Inflammatory macrophage (primary cell): ENCODE results near the gene ABCG5.

ENCODE experiments used
- DNase-seq, 2 donors: peaks; one replicate each; pipeline ENCODE4 v3.0.0-alpha.2; 2020 to 2022
- total RNA-seq, 18 experiments: gene quantifications; one replicate each; lab custom pipeline; 2026; ENCODE audit warnings: mixed read lengths in 6 of 18, inconsistent platforms in 2 of 18; lab: John Stamatoyannopoulos, UW

The ABCG5 gene
- 0 to 0.06 (median 0) reads per million in 18 experiments for total RNA-seq

DNA sequence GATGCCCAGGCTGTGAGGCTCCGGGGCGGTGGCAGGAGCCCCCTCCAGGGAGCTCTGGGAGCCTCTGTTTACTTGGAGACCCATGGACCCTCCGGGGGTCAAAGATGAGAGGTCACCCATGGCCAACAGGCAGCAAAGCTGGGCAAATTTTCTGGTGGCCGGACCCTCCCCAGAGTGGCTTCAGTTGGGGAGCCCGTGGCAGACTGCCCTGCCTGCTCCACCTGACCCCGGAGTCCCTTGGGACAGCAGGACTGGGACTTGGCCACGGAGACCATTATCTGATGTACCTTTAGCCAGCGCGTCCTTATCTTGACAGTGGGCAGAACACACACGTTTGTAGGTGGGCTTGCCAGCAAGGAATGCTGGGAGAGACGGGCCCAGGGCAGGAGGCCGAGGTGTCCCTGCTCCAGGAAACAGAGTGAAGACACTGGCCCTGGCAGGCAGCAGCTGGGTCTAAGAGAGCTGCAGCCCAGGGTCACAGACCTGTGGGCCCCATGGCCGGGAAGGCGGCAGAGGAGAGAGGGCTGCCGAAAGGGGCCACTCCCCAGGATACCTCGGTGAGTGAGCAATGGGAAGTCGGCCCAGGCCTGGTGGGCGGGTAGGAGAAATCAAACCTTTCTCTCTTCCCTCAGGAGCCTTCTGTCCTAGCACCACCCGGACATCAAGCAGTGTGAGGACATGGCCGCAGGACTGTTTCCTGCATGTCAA is at the start of gene ABCG5, which contains the start of gene ABCG8:
ABCG5 (minus strand) TSS at position 280 of the 708 bp plus-strand sequence; CDS start at position 120, 160 bp downstream.
ABCG8 (plus strand) TSS at position 412 of the 708 bp plus-strand sequence; CDS start at position 495, 83 bp downstream.
- DNase-seq: no peak

GRCh38 chr2:43887176-43887575 is 48.5 kb upstream of the ABCG5 start:
- no peak for DNase-seq

DNA sequence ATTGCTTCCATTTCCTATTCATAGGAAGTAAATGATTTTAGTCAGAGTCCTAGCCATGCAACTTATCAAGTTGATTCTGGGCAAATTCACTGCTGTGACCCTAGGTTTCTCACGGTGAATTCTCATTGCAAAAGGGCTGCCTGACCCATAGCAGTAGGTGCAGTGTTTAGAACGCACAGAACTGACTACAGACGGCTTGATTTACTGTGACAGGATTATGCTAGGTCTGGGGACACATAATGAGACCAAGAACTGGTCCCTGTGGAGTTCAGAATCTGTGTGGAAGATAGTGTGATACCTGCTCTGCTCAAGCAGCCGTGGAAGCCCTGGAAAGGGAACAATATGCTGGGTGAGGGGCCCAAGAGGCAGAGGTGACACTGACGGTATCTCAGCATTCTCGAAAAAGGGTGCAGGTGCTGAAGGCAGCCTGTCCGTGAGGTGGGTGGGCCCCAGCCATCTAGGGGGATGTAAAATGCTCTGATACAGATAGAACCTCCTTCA is 46.5 kb upstream of the ABCG5 start:
- DNase-seq: no peak

- no peak for DNase-seq
These were observed 46.0 kb upstream of the ABCG5 start for GRCh38 chr2:43884689-43885088.

GRCh38 chr2:43882312-43882711 is 43.7 kb upstream of the ABCG5 start:
- DNase-seq: no peak

- DNase-seq: no peak
These were observed 42.3 kb upstream of the ABCG5 start for GRCh38 chr2:43880952-43881351.

GRCh38 chr2:43880471-43880870 is 41.8 kb upstream of the ABCG5 start:
- no peak for DNase-seq

DNA sequence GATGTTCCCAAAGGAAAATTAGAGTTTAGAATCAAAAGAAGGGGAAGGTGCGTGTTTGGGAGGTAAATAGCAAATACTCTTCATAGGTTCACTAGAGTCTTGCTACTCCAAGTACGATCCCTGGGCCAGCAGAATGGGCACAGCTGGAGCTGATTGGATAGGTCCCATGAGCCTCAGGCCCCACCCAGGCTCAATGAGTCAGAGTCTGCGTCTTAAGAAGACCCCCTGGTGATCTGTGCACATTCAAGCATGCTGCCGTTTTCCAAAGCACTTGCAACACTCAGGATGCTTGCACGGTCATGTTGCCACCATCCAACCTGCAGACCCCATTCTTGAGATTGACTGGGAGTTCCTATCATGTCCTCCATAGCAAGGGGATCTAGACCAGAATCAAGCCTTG is 40.6 kb upstream of the ABCG5 start:
- DNase-seq: no peak

- DNase-seq: peak; percentile 47 to 49
These were observed 39.3 kb upstream of the ABCG5 start for GRCh38 chr2:43877782-43878464.

DNA sequence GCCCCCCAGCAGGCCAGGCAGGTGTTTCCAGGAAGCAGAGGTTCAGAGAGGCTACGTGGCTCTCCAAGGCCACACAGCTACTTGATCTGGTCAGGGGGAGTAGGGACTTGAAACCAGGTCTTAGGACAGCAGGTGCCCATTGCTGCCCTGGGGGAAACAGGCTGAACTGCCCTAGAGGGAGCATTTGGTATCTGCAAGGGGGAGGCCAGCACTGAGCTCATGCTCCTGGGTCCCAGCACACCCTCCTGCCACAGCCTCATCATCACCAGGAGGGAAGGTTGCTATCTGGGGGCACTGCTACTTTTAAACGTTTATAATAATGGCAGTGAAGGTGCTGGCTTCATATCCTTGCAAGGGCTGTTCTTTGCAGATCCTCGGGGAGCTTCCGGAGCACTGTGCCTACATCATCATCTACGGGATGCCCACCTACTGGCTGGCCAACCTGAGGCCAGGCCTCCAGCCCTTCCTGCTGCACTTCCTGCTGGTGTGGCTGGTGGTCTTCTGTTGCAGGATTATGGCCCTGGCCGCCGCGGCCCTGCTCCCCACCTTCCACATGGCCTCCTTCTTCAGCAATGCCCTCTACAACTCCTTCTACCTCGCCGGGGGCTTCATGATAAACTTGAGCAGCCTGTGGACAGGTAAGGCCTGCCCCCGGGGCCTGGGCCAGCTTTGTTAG is 36.3 kb upstream of the ABCG5 start:
- no peak for DNase-seq

DNA sequence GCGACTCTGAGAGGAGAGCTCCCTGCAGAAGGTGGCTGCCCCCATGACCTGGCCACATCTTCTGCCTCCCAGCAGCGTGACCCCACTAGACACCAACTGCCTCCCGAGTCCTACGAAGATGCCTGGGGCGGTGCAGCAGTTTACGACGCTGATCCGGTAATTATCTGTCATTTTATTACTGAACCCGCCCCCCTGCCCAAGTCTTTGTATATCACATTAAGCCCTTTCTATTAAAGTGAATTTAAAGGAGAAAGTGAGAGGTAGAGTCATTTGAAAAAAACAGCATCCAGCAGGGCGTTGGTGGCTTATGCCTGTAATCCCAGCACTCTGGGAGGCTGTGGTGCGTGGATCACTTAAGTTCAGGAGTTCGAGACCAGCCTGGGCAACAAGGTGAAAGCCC is 33.5 kb upstream of the ABCG5 start:
- no peak for DNase-seq

DNA sequence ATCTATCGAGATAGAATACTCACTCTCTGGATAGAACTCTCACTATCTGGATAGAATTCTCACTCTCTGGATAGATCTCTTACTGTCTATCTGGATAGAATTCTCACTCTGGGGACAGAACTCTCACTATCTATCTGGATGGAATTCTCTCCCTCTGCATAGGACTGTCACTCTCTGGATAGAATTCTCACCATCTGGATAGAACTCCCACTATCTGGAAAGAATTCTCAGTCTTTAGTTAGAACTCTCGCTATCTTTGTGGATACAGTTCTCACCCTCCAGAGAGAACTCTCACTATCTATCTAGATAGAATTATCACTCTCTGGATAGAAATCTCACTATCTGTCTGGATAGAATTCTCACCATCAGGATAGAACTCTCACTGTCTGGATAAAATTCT is 16.7 kb upstream of the ABCG5 start:
- DNase-seq: no peak

DNA sequence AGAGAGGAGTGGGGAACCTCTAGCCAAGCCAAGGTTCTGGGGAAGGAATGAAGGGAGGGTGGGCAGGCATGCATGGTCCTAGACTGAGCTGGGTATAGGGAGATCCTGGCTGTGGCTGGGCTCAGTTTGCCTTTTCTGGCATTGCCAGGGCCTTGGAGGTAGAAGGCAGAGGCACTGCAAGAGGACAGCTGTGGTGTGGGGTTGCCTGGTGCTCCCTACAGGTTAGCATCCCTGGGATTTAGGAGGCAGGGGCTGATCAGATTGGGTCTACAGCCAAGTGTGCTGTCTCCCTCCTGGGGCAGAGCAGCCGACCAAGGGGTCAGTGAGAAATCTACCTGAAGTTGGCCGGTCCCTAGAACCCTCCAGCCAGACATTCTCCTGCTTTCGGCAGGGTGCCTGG is 16.0 kb upstream of the ABCG5 start:
- no peak for DNase-seq

DNA sequence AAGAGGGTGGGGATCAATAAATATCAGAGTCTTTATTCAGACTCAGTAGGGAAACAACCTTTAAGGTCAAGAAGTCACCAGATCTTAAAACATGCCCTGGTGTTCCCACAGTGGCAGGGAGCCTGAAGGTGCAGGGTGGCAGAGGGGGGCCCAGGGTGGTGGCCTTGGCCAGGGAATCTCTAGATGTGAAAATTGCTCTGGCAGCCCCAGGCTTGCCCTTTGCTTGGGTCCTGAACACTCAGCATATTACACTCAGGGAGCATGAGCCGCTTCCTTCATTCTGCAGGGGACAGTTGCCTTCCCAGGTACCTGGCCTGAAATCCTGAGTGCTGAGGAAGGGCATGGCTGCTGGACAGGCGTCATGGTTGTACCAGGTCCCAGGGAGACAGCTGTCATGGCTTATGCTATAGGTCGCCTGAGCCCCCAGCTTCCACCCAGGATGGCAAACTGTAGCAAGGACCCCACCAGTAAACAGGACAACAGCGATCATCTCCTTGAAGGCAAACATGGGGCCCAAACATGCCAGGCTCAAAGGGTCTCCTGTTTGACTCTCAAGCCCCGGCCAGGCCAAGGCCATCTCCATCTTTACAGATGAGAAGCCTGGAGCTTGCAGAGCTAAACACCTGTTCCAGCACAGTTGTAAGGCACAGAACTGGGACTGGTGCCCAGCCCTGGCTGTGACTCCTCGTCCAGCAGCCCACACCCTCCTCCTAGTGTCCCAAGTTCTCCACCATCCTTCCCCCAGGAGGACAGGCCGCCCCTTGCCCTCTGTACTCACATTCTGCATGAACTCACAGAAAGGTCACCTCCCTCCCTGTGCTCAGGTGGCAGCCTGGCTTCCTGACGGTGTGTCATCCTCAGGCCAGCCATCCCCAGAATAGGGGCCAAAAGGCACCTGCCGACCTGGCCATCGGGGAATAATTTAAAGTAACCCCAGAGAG is 14.8 kb upstream of the ABCG5 start:
- no peak for DNase-seq

GRCh38 chr2:43852196-43852730 is 13.6 kb upstream of the ABCG5 start:
- no peak for DNase-seq

GRCh38 chr2:43851011-43851980 is 12.7 kb upstream of the ABCG5 start:
- no peak for DNase-seq

- DNase-seq: no peak
These were observed 9.6 kb upstream of the ABCG5 start for GRCh38 chr2:43848214-43848613.

- no peak for DNase-seq
These were observed 7.6 kb upstream of the ABCG5 start for GRCh38 chr2:43846140-43846793.

- DNase-seq: no peak
These were observed 6.5 kb upstream of the ABCG5 start for GRCh38 chr2:43845181-43845580.

DNA sequence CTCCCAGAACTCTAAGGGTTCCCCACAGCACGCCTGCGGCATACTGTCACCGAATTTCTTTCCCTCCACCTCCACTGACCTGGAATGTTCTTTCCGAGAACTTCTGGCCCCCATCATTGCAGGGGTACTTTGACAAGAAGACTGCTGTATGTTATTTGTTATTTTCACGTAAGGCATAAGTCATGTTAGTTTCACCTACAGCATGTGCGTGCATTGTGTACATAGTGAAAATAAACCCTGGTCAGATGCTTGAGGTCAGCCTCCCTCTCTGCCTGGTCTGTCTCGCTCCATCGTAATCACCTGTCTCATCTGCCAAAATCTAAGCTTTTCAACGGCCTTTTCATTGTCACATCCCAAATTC is 4.2 kb upstream of the ABCG5 start:
- DNase-seq: no peak
